ENCODE results near the gene SHANK1. TPM values are rescaled to one million over a fixed set of nuclear protein-coding genes. Genes with fewer than 3 reads are reported as not detected.

SHANK1 gene
- total and polyA plus RNA-seq, 2 of the 4 experiments (the other 2 are of a cell fraction), result 6.1 to 6.7 TPM

DNA sequence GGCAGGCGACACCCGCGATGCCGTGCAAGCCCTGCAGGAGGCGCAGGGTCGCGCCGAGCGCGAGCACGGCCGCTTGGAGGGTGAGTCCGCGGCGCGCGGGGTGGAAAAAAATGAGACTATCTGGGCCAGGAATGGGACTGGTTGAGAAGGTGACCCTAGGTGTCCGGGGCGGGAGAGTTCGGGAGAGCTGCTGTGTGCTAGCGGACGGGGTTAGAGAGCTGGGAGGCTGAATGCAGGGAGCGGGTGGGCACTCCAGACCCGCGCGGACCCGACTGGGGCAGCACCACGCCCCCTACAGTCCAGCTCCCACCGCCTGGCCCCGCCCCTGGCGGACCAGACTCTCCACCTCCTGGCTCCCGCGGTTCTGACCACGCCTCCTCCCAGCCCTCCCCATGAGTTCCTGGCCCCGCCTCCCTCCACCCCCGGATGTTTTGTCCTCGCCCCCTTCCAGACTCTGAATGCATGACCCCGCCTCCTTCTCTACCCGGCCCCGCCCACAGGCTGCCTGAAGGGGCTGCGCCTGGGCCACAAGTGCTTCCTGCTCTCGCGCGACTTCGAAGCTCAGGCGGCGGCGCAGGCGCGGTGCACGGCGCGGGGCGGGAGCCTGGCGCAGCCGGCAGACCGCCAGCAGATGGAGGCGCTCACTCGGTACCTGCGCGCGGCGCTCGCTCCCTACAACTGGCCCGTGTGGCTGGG lies 5.1 kb upstream of the SHANK1 start:
- H3K14ac ChIP-seq (replicated peaks; ENCODE audit: low read depth, low read length), result peak overlapping the region; percentile 90
- H3K9me3 ChIP-seq (ENCODE audit: control insufficient read depth, insufficient read depth, low read length), result no peaks in the 10 kb centered on the region
- POLR2A ChIA-PET (ENCODE audit: unreplicated experiment), result interaction anchor here (0.5 to 0.6 kb wide), 2 partner anchors 11 to 28 kb away, joined by 3 to 4 read pairs; no protein-coding TSS in a partner anchor
- in situ Hi-C loops (cut with MboI; ENCODE audit: low sequenced_read_pairs), result loop anchor here (5.0 kb wide), 1 partner anchor 347 kb away; the partner anchor contains the start of gene NR1H2
- H3K27ac ChIP-seq (ENCODE audit: insufficient read depth, low read length), result peak overlapping the region; percentile 87
- TF ChIP-seq, protein P1, sequence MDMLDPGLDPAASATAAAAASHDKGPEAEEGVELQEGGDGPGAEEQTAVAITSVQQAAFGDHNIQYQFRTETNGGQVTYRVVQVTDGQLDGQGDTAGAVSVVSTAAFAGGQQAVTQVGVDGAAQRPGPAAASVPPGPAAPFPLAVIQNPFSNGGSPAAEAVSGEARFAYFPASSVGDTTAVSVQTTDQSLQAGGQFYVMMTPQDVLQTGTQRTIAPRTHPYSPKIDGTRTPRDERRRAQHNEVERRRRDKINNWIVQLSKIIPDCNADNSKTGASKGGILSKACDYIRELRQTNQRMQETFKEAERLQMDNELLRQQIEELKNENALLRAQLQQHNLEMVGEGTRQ (IDR thresholded peaks at IDR 0.05; ENCODE audit: low read depth, low read length), result no peak
- TF ChIP-seq MAZ (IDR thresholded peaks at IDR 0.05; ENCODE audit: borderline replicate concordance, low read depth, low read length), result peak; percentile 94; the same call in 1 of the 2 replicates
- TF ChIP-seq, protein P2, sequence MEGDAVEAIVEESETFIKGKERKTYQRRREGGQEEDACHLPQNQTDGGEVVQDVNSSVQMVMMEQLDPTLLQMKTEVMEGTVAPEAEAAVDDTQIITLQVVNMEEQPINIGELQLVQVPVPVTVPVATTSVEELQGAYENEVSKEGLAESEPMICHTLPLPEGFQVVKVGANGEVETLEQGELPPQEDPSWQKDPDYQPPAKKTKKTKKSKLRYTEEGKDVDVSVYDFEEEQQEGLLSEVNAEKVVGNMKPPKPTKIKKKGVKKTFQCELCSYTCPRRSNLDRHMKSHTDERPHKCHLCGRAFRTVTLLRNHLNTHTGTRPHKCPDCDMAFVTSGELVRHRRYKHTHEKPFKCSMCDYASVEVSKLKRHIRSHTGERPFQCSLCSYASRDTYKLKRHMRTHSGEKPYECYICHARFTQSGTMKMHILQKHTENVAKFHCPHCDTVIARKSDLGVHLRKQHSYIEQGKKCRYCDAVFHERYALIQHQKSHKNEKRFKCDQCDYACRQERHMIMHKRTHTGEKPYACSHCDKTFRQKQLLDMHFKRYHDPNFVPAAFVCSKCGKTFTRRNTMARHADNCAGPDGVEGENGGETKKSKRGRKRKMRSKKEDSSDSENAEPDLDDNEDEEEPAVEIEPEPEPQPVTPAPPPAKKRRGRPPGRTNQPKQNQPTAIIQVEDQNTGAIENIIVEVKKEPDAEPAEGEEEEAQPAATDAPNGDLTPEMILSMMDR (conservative IDR thresholded peaks at IDR 0.05; ENCODE audit: low read depth, low read length), result peak; percentile 77
- TF ChIP-seq RAD21 (IDR thresholded peaks at IDR 0.05; ENCODE audit: low read length), result peak; percentile 38; the same call in 1 of the 2 replicates
- TF ChIP-seq CHD1 (IDR thresholded peaks at IDR 0.05; ENCODE audit: low read depth, low read length), result no peak
- TF ChIP-seq POLR2A (IDR thresholded peaks at IDR 0.05; ENCODE audit: low read depth, low read length), result 0 out of 2 replicates have a peak, but pooled peaks have one; percentile 29
- TF ChIP-seq SMC3 (IDR thresholded peaks at IDR 0.05; ENCODE audit: low read depth, low read length), result peak; percentile 42; the same call in 1 of the 2 replicates
- no peak for TF ChIP-seq MAFK (IDR thresholded peaks at IDR 0.05; ENCODE audit: low read depth, low read length)
- peaks cover 2% of the 10 kb centered on the region for H3K36me3 ChIP-seq (ENCODE audit: control insufficient read depth, insufficient read depth, low read length)
- no peaks in the 10 kb centered on the region for H3K27me3 ChIP-seq (ENCODE audit: control insufficient read depth, insufficient read depth, low read length)
- H2BK5ac ChIP-seq (ENCODE audit: low read depth, low read length, poor library complexity, severe bottlenecking), result peak overlapping the region; percentile 81
- H3K4me3 ChIP-seq (ENCODE audit: insufficient read depth, low read depth, low read length), result peak overlapping the region; percentile 70
- ATAC-seq (ENCODE audit: low read depth), result peak; percentile 86
- H2BK20ac ChIP-seq (ENCODE audit: low read depth, low read length), result no peak overlapping the region
- peak; percentile 99 for DNase-seq
- no peak overlapping the region; the same call in 1 of the 2 replicates for H3K56ac ChIP-seq (ENCODE audit: extremely low read depth, insufficient read depth, low read length)
- H2BK120ac ChIP-seq (ENCODE audit: low read depth, low read length), result no peak overlapping the region
- H4K20me1 ChIP-seq (ENCODE audit: insufficient read depth, low read length), result 0 out of 2 replicates have a peak, but pooled peaks cover 6% of the 10 kb centered on the region
- no TSS peak for BruUV-seq (replicated peaks)
- peaks cover 19% of the 10 kb centered on the region for H3K4me1 ChIP-seq (ENCODE audit: control insufficient read depth, insufficient read depth, low read length)
- no peak overlapping the region for H3K18ac ChIP-seq (ENCODE audit: low read depth, low read length)
- H3K4me2 ChIP-seq (ENCODE audit: low read depth, low read length), result peak overlapping the region; percentile 82
- peaks cover 32% of the 10 kb centered on the region for H3K9me1 ChIP-seq (ENCODE audit: insufficient read depth, low read length)
- peak overlapping the region; percentile 80 to 93; a peak in 3 of 4 replicates for H4K8ac ChIP-seq (ENCODE audit: low read depth in 2 of 2, low read length in 2 of 2)
- peak overlapping the region; percentile 66 for H3K4ac ChIP-seq (ENCODE audit: low read depth, low read length)
- dilution Hi-C loops (cut with HindIII; ENCODE audit: low sequenced_read_pairs, unreplicated experiment), result no loop called here
- intact Hi-C loops (cut with micrococcal nuclease), result loop anchor here (1.0 to 10.0 kb wide), 4 partner anchors 59 to 380 kb away; partner anchors contain the start of genes CTU1 and JOSD2
- no peak overlapping the region for H2BK15ac ChIP-seq (ENCODE audit: low read depth, low read length)
- H2AK9ac ChIP-seq (replicated peaks; ENCODE audit: low read depth, low read length, poor library complexity), result peak overlapping the region; percentile 95
- peak overlapping the region; percentile 84; the same call in 1 of the 2 replicates for H2AK5ac ChIP-seq (ENCODE audit: low read depth, low read length)
- H3K23ac ChIP-seq (ENCODE audit: low read depth, low read length), result peak overlapping the region; percentile 78; the same call in 1 of the 2 replicates
- CTCF ChIA-PET, result interaction anchor here (0.6 to 1.6 kb wide), 12 partner anchors 11 to 213 kb away, joined by 3 to 9 read pairs (median 3); partner anchors contain the start of gene JOSD2
- no peak overlapping the region for H4K91ac ChIP-seq (ENCODE audit: insufficient read depth, low read depth, low read length)
- H3K9ac ChIP-seq (ENCODE audit: low read depth, low read length), result peak overlapping the region; percentile 84
- WGBS, 2 experiments (ENCODE audit: extremely low coverage in 2 of 2, insufficient read length in 1 of 2), result 1% methylated on average over 28 of the region's 65 CpGs; no CpG with 5 or more reads in 1 of the 2 experiments
- peaks cover 18 to 44% of the 10 kb centered on the region in 2 experiments for H3K79me1 ChIP-seq (ENCODE audit: low read depth in 1 of 2, low read length in 2 of 2)
- peak overlapping the region; percentile 99 for H2AFZ ChIP-seq (replicated peaks; ENCODE audit: low read length, poor library complexity)
- peak overlapping the region; percentile 24; the same call in 1 of the 2 replicates for H4K5ac ChIP-seq (ENCODE audit: low read depth, low read length)
